T47D (cell line): ENCODE data around the gene ARL6IP5.

Experiments
- DNase-seq, 2 experiments: peaks; one replicate each; pipeline versions ENCODE4 v3.0.0 to v3.0.0-alpha.2; 2011 to 2012; ENCODE audit warnings: low read depth in 1 of 2, low spot score in 1 of 2
- JUND ChIP-seq: IDR thresholded peaks from 2 replicates; pipeline ENCODE4 v1.6.1; 2012; ENCODE audit warnings: low read depth
- in situ Hi-C: cut with HindIII; loops from 2 replicates; pipeline ENCODE4 v1.10.0; 2016; ENCODE audit warnings: low sequenced_read_pairs, low pct_unique_long_range_greater_than_20kb

ARL6IP5 gene

DNA sequence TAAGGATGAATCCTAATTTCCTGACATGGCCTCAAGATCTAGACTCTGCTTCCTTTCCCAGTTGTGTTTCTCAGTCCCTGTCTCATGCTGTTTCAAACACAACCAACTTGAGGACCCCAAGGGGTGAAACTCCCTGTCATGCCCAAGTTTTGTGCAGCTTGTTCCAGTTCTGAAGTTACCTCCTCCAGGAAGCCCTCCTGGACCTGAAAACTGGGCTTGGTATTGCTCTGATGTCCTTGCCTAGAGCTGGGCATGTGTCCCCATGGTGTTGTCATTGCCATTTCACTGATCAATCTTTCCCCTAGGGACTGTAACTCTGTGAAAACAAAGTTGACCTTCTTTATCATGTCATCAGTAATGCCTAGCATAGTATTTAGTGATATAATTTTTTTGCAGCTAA, 43.8 kb downstream of the ARL6IP5 start:
- no peak for TF ChIP-seq JUND
- in situ Hi-C loops = no loop called here
- DNase-seq = no peak

DNA sequence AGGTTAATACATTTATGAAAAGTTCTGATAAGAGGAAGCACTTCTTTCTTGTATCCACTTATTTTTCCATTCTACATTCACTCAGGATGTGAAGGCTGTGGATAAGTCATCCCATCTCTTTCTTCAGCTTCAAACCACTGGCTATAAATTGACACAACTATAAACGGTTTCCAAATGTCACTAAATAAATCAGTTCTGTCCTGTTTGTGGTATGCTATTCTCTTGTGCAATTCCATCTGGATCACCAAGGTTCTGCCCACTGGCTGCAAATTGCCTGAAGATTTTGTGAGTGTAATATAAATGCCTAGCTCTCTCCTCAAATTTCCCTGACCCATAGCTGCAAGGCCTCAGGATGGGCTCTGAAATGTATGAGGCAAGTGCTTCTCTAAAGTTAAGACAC, 44.8 kb downstream of the ARL6IP5 start:
- TF ChIP-seq JUND = no peak
- DNase-seq = no peak
- in situ Hi-C loops = no loop called here

DNA sequence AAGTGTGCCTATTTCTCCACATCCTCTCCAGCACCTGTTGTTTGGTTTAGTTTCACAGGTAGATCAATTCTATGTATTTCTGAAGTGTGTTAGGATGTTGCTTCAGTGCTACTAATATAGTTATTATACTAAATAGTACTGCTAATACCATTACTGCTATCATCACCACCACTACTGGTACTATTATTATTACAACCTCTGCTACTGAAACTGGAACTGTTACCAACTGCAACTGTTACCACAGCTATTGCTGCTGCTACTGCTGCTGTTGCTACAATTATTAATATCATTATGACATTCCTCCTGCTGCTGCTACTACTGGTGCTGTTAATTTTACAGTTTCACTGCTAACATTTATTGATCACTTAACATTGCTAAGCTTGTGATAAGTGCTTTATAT, 46.0 kb downstream of the ARL6IP5 start:
- no peak for DNase-seq
- in situ Hi-C loops = no loop called here
- no peak for TF ChIP-seq JUND

DNA sequence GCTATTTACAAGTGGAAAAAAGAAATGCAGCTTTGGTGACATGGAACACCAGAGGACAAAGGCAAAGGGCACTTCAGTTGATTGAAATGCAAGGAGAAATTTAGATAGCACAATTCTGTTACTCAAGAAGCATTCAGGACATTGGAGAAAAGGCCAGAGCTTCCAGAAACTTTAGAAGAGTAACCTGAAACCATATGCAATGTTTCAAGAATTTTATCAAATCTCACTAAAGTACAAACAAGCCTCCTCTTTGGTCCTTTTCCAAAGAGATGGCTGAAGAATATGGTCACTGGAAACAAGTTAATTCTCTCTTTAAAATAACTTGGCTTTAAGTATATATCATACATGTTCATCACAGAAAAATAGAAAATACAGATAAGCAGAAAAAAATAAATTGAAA, 52.3 kb downstream of the ARL6IP5 start:
- in situ Hi-C loops = no loop called here
- no peak for TF ChIP-seq JUND
- DNase-seq = no peak

DNA sequence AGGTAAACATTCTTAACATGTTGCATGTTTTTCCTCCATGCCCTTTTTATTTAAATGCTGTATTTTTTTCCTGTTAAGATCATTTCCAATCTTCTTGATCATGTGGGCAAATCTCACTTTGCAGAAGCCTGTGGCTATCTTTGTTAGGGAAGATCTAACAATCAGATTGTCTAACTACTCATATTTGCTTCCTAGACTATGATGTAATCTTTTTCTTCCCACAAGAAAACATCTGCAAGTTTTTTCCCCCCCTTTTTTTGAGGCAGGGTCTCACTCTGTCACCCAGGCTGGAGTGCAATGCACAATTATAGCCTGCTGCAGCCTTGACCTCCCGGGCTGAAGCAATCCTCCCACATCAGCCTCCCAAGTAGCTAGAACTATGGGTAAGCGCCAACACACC, 52.7 kb downstream of the ARL6IP5 start:
- no peak for TF ChIP-seq JUND
- DNase-seq = no peak
- in situ Hi-C loops = no loop called here

DNA sequence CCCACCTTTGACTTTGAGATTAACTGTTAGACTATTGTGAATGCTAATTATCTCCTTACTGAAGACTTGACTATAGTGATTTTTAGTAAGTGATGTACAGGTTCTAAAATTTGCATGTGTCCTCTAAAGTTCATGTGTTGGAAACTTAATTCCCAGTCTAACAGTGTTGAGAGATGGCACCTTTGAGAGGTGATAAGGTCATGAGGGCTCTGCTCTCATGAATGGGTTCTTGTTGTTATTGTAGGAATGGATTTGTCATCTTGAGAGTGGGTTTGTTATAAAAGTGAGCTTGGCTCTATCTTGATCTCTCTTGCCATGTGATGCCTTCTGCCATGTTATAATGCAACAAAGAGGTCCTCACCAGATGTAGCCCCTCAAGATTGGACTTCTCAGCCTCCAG, 56.6 kb downstream of the ARL6IP5 start:
- in situ Hi-C loops = no loop called here
- TF ChIP-seq JUND = no peak
- DNase-seq = no peak

DNA sequence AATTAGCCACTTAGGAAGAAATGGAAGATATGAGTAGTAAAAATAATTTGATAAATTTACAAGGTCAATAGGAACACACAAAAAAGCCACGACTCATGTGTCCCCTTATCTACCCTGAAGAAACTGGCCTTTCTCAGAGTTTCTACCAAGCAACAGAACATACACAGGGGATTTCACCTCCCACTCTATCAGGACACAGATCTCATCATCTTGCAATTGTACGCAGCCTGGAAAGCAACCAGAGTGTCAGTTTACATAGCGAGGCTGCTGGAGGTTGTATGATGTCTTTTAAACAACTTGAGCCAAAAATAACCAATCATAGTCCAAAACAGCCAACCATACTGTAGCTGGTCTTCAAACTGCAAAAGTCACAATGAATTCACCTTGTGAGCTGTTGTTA, 57.4 kb downstream of the ARL6IP5 start:
- in situ Hi-C loops = no loop called here
- TF ChIP-seq JUND = no peak
- DNase-seq = no peak

DNA sequence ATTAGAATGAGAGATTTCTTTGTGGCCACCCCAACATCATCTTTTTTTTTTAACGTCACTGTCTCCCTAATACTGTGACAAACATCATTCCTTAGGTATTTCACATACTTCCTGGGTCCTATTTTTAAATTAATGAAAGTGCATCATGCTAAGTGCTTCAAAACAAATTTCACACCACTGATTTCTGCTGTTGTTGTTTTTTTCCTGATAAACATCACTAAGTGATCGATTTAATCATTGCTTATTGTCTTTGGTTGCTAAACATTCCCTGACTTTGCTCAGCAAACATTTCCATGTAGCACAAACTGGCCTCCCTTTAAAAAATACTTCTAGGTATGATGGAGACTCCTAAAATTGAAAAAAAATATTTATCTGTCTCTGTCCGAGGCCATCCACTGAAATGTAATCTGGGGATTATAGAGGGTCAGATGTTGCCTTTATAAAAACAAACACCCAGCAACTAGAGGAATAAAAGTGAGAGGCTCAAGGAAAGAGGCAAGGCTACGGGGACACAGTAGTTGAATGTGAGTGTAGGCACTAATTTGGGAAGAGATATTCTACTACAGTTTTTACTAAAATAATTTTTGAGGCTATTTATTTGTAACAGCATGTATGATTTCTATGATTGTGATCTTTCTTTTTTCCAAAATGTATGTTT, 58.2 kb downstream of the ARL6IP5 start:
- in situ Hi-C loops = no loop called here
- TF ChIP-seq JUND = no peak
- DNase-seq = no peak

DNA sequence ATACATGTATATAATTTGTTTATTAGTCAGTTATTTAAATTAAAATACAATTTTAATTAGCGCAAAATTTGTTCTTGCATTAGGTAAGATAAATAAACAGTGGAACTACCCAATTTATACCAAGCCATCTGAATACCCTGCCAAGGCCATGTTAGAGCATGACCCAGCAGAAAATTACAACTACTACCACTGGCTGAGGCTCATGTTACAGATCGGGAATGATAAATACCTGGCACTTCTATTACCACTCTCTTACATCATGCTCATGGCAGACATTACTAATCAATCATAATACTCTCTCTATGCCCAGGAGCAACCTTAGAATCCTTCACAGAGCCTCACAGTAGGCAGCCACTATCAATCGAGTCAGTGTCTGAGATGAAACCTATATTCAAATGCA, 58.9 kb downstream of the ARL6IP5 start:
- in situ Hi-C loops = no loop called here
- TF ChIP-seq JUND = no peak
- DNase-seq = peak in 1 of 2 experiments; percentile 84

DNA sequence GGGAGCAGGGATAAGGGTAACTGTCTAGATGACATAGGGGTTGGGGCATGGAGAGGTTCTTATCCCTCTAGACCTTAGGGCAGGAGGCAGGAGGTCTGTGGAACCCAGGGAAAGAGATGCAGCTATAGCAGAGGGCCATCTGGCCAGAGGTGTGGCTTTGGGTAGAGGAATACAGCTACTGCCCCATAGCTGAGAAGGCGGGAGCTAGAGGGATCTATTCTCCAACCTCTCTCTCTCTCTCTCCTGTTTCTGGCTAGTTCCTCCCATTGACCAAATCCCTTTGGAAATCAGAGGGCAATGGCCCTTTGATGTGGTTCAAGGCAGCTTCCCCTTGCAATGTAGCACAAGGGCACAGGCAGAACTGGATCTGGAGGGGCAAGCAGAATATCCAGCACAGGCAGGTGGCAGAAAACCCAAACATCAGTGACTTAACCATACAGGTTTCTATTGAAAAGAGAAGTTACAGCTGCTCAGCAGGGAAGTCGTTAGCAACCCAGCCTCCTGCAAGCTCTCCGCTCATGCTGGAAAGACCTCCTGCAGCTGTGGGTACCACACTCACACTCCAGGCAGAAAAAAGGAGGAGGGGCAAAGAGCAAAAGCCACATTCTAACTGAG, 60.0 kb downstream of the ARL6IP5 start:
- no peak for TF ChIP-seq JUND
- in situ Hi-C loops = no loop called here
- no peak for DNase-seq

DNA sequence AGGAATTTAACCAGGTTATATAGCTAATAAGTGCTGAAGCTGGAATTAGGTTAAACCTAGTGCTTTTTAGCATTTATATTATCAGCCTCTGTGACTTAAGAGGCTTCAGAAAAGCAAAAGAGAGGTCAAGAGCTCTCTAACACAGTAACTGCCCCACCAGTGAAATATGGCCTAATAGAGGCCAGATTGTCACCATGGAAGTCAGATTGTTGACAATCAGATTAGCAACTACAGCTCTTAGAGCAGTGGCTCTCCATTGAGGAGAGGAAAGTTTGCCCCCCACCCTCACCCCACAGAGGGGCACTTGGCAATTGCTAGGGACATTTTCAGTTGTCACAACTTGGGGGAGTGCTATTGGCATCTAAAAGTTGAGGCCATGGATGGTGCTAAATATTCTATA, 61.0 kb downstream of the ARL6IP5 start:
- in situ Hi-C loops = no loop called here
- TF ChIP-seq JUND = no peak
- no peak for DNase-seq

DNA sequence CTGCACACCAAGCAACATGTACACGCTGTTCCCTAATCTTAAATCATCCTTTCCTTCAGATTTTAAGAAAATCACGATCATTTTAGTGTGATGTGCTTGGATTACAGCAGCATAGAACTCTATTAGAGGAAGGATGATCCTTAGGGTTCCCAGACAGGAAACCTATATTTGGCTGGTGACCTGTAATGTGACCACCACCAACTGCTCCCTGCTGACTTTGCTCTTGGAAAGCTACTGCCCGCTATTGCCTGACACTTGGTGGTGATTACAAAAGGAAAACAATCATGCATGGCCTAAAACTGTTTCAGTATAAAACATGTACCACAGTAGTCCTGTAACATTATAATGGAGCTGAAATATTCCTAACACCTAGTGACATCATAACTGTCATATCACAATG, 64.8 kb downstream of the ARL6IP5 start:
- no peak for DNase-seq
- TF ChIP-seq JUND = no peak
- in situ Hi-C loops = no loop called here
